ENCODE results near the gene DGKH. TPM values are rescaled to one million over a fixed set of nuclear protein-coding genes. Genes with fewer than 3 reads are reported as not detected.

The DGKH gene
- total and polyA plus RNA-seq, 2 of the 13 experiments (the other 11 are each of a cell fraction or from before 2014, with no cell fraction given): 0.01 to 0.13 TPM

DNA sequence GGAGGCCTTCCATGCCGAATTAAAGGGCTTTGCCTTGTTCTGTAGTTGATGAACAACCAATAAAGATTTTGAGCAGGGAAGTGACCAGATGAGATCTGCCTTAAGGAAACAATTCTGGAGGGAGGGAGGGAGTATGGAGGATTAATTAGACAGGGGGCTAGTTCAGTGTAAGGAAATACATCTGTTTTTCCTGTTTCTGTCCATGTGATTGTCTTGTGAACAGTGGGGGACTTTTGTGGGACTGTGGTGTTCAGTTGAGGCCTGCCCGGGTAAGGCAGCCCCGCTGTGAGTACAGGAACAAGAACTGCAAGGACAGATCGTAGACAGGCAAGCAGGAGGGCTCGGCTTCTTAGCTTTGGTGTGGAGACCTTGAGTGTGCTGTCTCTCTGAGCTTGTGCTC is 59.0 kb downstream of the DGKH start:
- ATAC-seq: no peak
- no peak for DNase-seq (ENCODE audit: low spot score)
- BruUV-seq (replicated peaks): no TSS peak
- ChIA-PET CTCF (ENCODE audit: low intra/inter-chr PET ratio, low total read pairs) (no interaction called here), POLR2A (no interaction called here)
- 60% methylated on average over 4 of the region's 5 CpGs for WGBS (ENCODE audit: low lambda C conversion rate)
- H3K36me3 ChIP-seq (replicated peaks in 1 of 2; ENCODE audit: control insufficient read depth in 1 of 2, insufficient read depth in 2 of 2, low read length in 2 of 2): no peaks in the 10 kb centered on the region
- H3K9ac ChIP-seq (ENCODE audit: insufficient read depth, low read depth, low read length): no peak overlapping the region
- H3K4me2 ChIP-seq (ENCODE audit: low read depth, low read length): no peak overlapping the region
- no peak overlapping the region for H2AFZ ChIP-seq (ENCODE audit: low read length)
- no peaks in the 10 kb centered on the region for H3K79me2 ChIP-seq (ENCODE audit: insufficient read depth, low read length)
- H3K9me3 ChIP-seq (ENCODE audit: low read length): no peaks in the 10 kb centered on the region
- in situ Hi-C loops (cut with HindIII; ENCODE audit: extremely low pct_ligation_motif_present, low pct_unique_long_range_greater_than_20kb): loop anchor here (25.0 kb wide), 1 partner anchor 695 kb away; no protein-coding TSS in a partner anchor
- H3K4me3 ChIP-seq (replicated peaks in 1 of 3; ENCODE audit: insufficient read depth in 1 of 3, low read depth in 2 of 3, low read length in 3 of 3): no peak overlapping the region
- H3K4me1 ChIP-seq (ENCODE audit: insufficient read depth, low read length): no peaks in the 10 kb centered on the region
- no peak for FAIRE-seq
- intact Hi-C loops (cut with micrococcal nuclease; ENCODE audit: unreplicated experiment): no loop called here
- H3K27ac ChIP-seq (ENCODE audit: extremely low read length, insufficient read depth, low read length): no peak overlapping the region
- H4K20me1 ChIP-seq (ENCODE audit: insufficient read depth, low read length): no peaks in the 10 kb centered on the region
- TF ChIP-seq MEIS1 (CRISPR knock-in tag; IDR thresholded peaks at IDR 0.05; ENCODE audit: borderline replicate concordance): no peak
- H3K27me3 ChIP-seq (ENCODE audit: control insufficient read depth in 1 of 2, insufficient read depth in 2 of 2, low read length in 2 of 2): no peaks in the 10 kb centered on the region; a peak in 2 of 5 replicates

DNA sequence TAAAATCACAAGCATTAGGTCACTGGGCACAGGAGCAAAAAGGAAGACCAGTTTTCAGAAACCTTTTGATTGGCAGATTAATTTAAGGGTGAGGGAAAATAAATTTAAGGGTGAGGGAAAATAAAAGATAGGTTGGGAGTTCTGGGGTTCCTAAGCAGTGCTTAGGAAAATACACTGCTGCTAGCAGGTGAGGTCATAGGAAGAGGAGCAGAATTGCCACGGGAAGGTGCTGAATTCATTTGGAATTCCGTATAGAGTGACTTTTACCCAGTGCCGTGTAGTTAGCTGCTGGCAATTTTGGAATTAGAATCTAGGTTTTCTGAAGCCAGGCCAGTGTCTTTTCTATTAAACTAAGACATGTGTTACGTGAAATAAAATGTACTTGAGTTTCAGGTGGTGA is 59.8 kb downstream of the DGKH start:
- ChIA-PET CTCF (ENCODE audit: low intra/inter-chr PET ratio, low total read pairs) (no interaction called here), POLR2A (no interaction called here)
- in situ Hi-C loops (cut with HindIII; ENCODE audit: extremely low pct_ligation_motif_present, low pct_unique_long_range_greater_than_20kb) (loop anchor here (25.0 kb wide), 1 partner anchor 696 kb away; no protein-coding TSS in a partner anchor), intact Hi-C loops (cut with micrococcal nuclease; ENCODE audit: unreplicated experiment) (no loop called here)
- DNase-seq (ENCODE audit: low spot score) (no peak), FAIRE-seq (no peak), ATAC-seq (no peak)
- Histone ChIP-seq H4K20me1 (ENCODE audit: insufficient read depth, low read length) (no peaks in the 10 kb centered on the region), H3K9me3 (ENCODE audit: low read length) (no peaks in the 10 kb centered on the region), H3K4me3 (replicated peaks in 1 of 3; ENCODE audit: insufficient read depth in 1 of 3, low read depth in 2 of 3, low read length in 3 of 3) (no peak overlapping the region), H3K36me3 (replicated peaks in 1 of 2; ENCODE audit: control insufficient read depth in 1 of 2, insufficient read depth in 2 of 2, low read length in 2 of 2) (no peaks in the 10 kb centered on the region), H2AFZ (ENCODE audit: low read length) (no peak overlapping the region), H3K9ac (ENCODE audit: insufficient read depth, low read depth, low read length) (no peak overlapping the region), H3K4me1 (ENCODE audit: insufficient read depth, low read length) (no peaks in the 10 kb centered on the region), H3K4me2 (ENCODE audit: low read depth, low read length) (no peak overlapping the region), H3K27ac (ENCODE audit: extremely low read length, insufficient read depth, low read length) (no peak overlapping the region), H3K27me3 (ENCODE audit: control insufficient read depth in 1 of 2, insufficient read depth in 2 of 2, low read length in 2 of 2) (no peaks in the 10 kb centered on the region; a peak in 2 of 5 replicates), H3K79me2 (ENCODE audit: insufficient read depth, low read length) (no peaks in the 10 kb centered on the region)
- WGBS (ENCODE audit: low lambda C conversion rate): 48% methylated on average over 4 of the region's 4 CpGs
- no peak for TF ChIP-seq ZNF281 (CRISPR knock-in tag; IDR thresholded peaks at IDR 0.05; ENCODE audit: borderline replicate concordance)
- TF ChIP-seq ADNP (CRISPR knock-in tag; IDR thresholded peaks at IDR 0.05): no peak
- TF ChIP-seq JDP2 (CRISPR knock-in tag; IDR thresholded peaks at IDR 0.05; ENCODE audit: borderline replicate concordance): no peak
- no peak for TF ChIP-seq SMYD3 (CRISPR knock-in tag; IDR thresholded peaks at IDR 0.05)
- no peak for TF ChIP-seq MYC (CRISPR knock-in tag; IDR thresholded peaks at IDR 0.05; ENCODE audit: borderline replicate concordance)
- no peak for TF ChIP-seq THAP11 (CRISPR knock-in tag; IDR thresholded peaks at IDR 0.05)
- no peak for TF ChIP-seq AHR (CRISPR knock-in tag; IDR thresholded peaks at IDR 0.05)
- no peak for TF ChIP-seq ARID2 (CRISPR knock-in tag; IDR thresholded peaks at IDR 0.05; ENCODE audit: borderline replicate concordance)
- TF ChIP-seq HMGXB3 (CRISPR knock-in tag; IDR thresholded peaks at IDR 0.05; ENCODE audit: borderline replicate concordance): no peak
- TF ChIP-seq ZNF589 (CRISPR knock-in tag; conservative IDR thresholded peaks at IDR 0.05): no peak
- no TSS peak for BruUV-seq (replicated peaks)
